Measurements from ENCODE around the gene PTGES. TPM values are rescaled to one million over a fixed set of nuclear protein-coding genes. Genes with fewer than 3 reads are reported as not detected.

PTGES gene
- total RNA-seq, 1 donor from 2014 or later = 0.16 TPM

DNA sequence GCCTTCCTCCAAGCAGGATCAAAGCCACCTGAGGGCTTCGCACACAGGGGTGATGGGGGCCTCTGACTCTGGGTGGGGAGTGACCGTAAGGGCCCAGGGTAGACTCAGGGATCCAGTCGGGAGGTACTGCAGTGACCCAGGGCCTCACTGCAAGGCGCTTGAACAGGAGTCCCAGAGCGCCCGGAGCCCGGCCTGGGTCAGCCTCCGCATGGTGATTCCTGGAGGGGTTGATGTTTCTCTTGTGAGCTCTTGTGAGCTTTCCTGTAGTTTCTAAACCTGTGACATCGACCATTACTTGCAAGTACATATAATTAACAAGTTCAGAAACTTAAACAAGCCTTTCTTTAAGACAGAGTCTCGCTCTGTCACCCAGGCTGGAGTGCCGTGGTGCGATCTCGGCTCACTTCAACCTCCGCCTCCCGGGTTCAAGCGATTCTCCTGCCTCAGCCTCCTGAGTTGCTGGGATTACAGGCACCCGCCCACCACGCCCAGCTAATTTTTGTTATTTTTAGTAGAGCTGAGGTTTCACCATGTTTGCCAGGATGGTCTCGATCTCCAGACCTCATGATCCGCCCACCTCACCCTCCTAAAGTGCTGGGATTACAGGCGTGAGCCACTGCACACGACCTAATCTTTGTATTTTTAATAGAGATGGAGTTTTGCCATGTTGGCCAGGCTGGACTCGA lies 19.8 kb downstream of the PTGES start:
- Mint-ChIP-seq H3K36me3 (ENCODE audit: low read depth) (no peaks in the 10 kb centered on the region), H3K4me3 (no peak overlapping the region), H3K9me3 (no peaks in the 10 kb centered on the region), H3K27ac (no peak overlapping the region), H3K27me3 (ENCODE audit: insufficient read depth) (peaks cover 20% of the 10 kb centered on the region), H3K4me1 (ENCODE audit: low read depth) (peaks cover 2% of the 10 kb centered on the region)
- no peak for DNase-seq (ENCODE audit: low spot score)
- intact Hi-C loops (cut with micrococcal nuclease) = no loop called here

- Mint-ChIP-seq H3K9me3 (no peaks in the 10 kb centered on the region), H3K4me3 (no peak overlapping the region), H3K27me3 (ENCODE audit: insufficient read depth) (peaks cover 19% of the 10 kb centered on the region), H3K27ac (no peak overlapping the region), H3K4me1 (ENCODE audit: low read depth) (no peaks in the 10 kb centered on the region), H3K36me3 (ENCODE audit: low read depth) (no peaks in the 10 kb centered on the region)
- intact Hi-C loops (cut with micrococcal nuclease) = no loop called here
- no peak for DNase-seq (ENCODE audit: low spot score)
Measured at GRCh38 chr9:129732100-129732499, 20.7 kb downstream of the PTGES start.

- Mint-ChIP-seq H3K27me3 (ENCODE audit: insufficient read depth) (peaks cover 19% of the 10 kb centered on the region), H3K27ac (no peak overlapping the region), H3K36me3 (ENCODE audit: low read depth) (no peaks in the 10 kb centered on the region), H3K4me3 (no peak overlapping the region), H3K4me1 (ENCODE audit: low read depth) (no peaks in the 10 kb centered on the region), H3K9me3 (no peaks in the 10 kb centered on the region)
- DNase-seq (ENCODE audit: low spot score) = no peak
- intact Hi-C loops (cut with micrococcal nuclease) = no loop called here
Measured at GRCh38 chr9:129731477-129732085, 21.3 kb downstream of the PTGES start.

DNA sequence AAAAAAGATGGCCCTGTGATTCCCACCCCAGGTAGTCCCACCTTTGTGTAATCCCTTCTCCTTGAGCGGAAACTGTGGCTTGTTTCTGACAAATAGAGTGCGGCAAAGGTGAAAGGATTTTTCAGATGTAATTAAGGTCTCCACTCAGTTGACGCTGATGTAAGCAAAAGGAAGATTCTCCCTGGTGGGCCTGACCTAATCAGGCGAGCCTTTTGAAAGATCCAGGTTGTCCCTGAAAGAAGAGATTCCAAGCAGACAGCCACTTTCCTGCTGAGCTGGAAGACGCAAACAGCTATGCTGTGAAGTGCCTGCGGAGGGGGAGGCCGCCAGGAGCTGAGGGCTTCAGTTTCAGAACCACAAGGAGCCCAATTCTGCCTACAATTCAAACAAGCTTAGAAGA lies 24.1 kb downstream of the PTGES start:
- H3K36me3 Mint-ChIP-seq (ENCODE audit: low read depth) = no peaks in the 10 kb centered on the region
- H3K4me1 Mint-ChIP-seq (ENCODE audit: low read depth) = peaks cover 5% of the 10 kb centered on the region
- no peaks in the 10 kb centered on the region for H3K9me3 Mint-ChIP-seq
- H3K27ac Mint-ChIP-seq = no peak overlapping the region
- no peak overlapping the region for H3K4me3 Mint-ChIP-seq
- peaks cover 19% of the 10 kb centered on the region for H3K27me3 Mint-ChIP-seq (ENCODE audit: insufficient read depth)
- no peak for DNase-seq (ENCODE audit: low spot score)
- intact Hi-C loops (cut with micrococcal nuclease) = no loop called here

DNA sequence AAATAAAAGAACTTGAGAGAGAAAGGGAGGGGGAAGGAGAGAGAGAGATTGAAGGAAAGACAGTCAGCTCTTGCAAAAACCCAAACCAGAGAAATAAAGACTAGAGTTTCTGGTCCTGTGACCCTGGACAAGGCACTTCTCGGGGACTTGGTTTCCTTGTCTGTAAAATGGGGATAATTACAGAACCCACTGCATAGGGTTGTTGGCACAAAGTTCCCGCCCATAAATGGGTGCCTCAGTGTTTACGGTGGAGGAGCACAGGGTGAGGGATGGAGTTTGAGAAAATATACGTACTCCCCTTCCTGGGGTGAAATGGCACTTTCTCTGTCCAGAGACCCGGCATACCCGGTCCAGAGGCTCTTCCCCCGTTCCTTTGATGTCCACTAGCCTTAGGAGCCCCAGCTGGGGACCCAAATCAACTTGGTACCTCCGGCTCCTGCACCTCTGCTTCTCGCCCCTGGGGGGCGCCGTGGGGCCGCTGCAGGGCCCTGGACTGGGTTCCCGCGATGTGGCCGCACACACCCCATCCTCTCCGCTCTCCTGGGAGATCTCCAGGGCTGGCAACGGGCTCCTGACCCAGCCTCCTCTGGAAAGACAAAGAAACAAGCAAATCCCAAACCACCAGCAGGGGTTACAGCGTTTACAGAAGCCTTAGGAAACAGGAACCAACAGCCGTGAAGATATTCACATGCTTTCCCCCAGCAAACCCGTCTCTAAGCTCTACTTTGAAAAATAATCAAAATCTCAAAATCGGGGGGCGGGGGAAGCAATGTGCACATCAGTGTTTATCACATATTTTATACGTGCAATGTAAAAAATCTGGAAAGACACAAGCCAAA lies 26.3 kb downstream of the PTGES start:
- peak; percentile 54 for DNase-seq (ENCODE audit: low spot score)
- H3K27me3 Mint-ChIP-seq (ENCODE audit: insufficient read depth) = peaks cover 16% of the 10 kb centered on the region
- H3K27ac Mint-ChIP-seq = no peak overlapping the region
- no peaks in the 10 kb centered on the region for H3K9me3 Mint-ChIP-seq
- H3K4me3 Mint-ChIP-seq = peak overlapping the region; percentile 56
- H3K4me1 Mint-ChIP-seq (ENCODE audit: low read depth) = peaks cover 5% of the 10 kb centered on the region
- no peaks in the 10 kb centered on the region for H3K36me3 Mint-ChIP-seq (ENCODE audit: low read depth)
- intact Hi-C loops (cut with micrococcal nuclease) = loop anchor here (1.0 kb wide), 2 partner anchors 57 to 84 kb away; partner anchors contain the start of gene ASB6

DNA sequence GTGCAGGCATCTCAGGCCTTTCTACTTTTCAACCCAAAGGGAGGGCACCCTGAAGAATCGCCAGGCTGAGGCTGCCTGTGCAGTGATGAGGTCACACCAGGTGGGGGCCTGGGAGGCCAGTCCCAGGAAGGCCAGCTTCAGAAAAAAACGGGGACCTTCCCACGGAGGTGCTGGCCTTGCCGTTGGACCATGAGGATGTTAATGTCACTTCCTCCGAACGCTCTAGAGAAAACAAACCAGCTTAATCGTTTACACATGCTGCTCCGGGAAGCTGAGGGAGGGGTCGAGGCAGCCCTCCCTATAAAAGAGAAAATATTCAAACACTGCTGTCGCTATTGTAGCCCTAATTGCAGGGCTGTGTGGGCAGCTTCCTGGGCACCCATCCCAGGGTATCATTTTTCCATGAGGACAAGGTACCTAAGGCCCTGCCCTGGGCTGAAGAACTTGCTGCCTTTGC lies 27.0 kb downstream of the PTGES start:
- peaks cover 13% of the 10 kb centered on the region for H3K27me3 Mint-ChIP-seq (ENCODE audit: insufficient read depth)
- no peak overlapping the region for H3K4me3 Mint-ChIP-seq
- intact Hi-C loops (cut with micrococcal nuclease) = loop anchor here (1.0 kb wide), 2 partner anchors 57 to 84 kb away; partner anchors contain the start of gene ASB6
- H3K4me1 Mint-ChIP-seq (ENCODE audit: low read depth) = peaks cover 5% of the 10 kb centered on the region
- H3K36me3 Mint-ChIP-seq (ENCODE audit: low read depth) = no peaks in the 10 kb centered on the region
- DNase-seq (ENCODE audit: low spot score) = no peak
- H3K27ac Mint-ChIP-seq = no peak overlapping the region
- no peaks in the 10 kb centered on the region for H3K9me3 Mint-ChIP-seq

GRCh38 chr9:129724456-129725190 lies 28.2 kb downstream of the PTGES start:
- Mint-ChIP-seq H3K27ac (no peak overlapping the region), H3K36me3 (ENCODE audit: low read depth) (no peaks in the 10 kb centered on the region), H3K9me3 (no peaks in the 10 kb centered on the region), H3K4me1 (ENCODE audit: low read depth) (peaks cover 5% of the 10 kb centered on the region), H3K27me3 (ENCODE audit: insufficient read depth) (peaks cover 6% of the 10 kb centered on the region), H3K4me3 (no peak overlapping the region)
- intact Hi-C loops (cut with micrococcal nuclease) = no loop called here
- no peak for DNase-seq (ENCODE audit: low spot score)

- H3K4me1 Mint-ChIP-seq (ENCODE audit: low read depth) = peaks cover 5% of the 10 kb centered on the region
- H3K9me3 Mint-ChIP-seq = no peaks in the 10 kb centered on the region
- H3K36me3 Mint-ChIP-seq (ENCODE audit: low read depth) = no peaks in the 10 kb centered on the region
- DNase-seq (ENCODE audit: low spot score) = no peak
- H3K27ac Mint-ChIP-seq = no peak overlapping the region
- intact Hi-C loops (cut with micrococcal nuclease) = no loop called here
- no peak overlapping the region for H3K4me3 Mint-ChIP-seq
- H3K27me3 Mint-ChIP-seq (ENCODE audit: insufficient read depth) = peaks cover 5% of the 10 kb centered on the region
Measured at GRCh38 chr9:129722913-129723312, 29.9 kb downstream of the PTGES start.

DNA sequence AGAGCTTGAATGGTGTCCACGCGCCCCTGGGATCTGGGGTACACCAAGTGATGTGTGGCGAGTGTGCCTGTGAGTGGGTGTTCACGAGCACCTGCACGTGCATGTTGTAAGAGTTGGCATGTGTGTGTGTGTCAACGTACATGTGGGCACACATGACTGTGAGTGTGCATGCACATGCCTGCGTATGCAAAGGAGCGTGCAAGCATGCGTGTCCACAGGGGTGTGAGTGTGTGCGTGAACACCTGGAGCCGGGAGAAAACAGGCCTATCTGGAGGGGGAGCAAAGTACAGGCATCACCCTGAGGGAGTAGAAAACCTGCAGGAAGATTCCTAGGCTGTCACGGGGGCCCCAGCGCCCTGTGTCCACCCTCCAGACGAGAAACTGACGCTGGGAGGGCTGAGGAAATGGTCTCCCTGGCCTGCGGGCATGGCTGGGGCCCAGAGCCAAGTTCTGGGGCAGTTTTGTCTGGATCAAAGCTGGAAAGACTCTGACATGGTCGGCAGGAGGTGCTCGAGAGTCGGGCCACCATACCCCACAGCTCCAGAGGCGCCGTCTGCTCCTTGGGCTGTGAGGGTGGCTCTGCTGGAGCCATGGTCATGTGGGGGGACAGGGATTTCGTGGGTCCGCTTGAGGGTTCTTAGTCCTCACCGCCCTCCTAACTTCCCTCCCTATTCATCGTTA lies 31.8 kb downstream of the PTGES start:
- peaks cover 5% of the 10 kb centered on the region for H3K27me3 Mint-ChIP-seq (ENCODE audit: insufficient read depth)
- peaks cover 2% of the 10 kb centered on the region for H3K4me1 Mint-ChIP-seq (ENCODE audit: low read depth)
- no peak overlapping the region for H3K27ac Mint-ChIP-seq
- no peak for DNase-seq (ENCODE audit: low spot score)
- H3K9me3 Mint-ChIP-seq = no peaks in the 10 kb centered on the region
- no peak overlapping the region for H3K4me3 Mint-ChIP-seq
- intact Hi-C loops (cut with micrococcal nuclease) = no loop called here
- H3K36me3 Mint-ChIP-seq (ENCODE audit: low read depth) = no peaks in the 10 kb centered on the region

DNA sequence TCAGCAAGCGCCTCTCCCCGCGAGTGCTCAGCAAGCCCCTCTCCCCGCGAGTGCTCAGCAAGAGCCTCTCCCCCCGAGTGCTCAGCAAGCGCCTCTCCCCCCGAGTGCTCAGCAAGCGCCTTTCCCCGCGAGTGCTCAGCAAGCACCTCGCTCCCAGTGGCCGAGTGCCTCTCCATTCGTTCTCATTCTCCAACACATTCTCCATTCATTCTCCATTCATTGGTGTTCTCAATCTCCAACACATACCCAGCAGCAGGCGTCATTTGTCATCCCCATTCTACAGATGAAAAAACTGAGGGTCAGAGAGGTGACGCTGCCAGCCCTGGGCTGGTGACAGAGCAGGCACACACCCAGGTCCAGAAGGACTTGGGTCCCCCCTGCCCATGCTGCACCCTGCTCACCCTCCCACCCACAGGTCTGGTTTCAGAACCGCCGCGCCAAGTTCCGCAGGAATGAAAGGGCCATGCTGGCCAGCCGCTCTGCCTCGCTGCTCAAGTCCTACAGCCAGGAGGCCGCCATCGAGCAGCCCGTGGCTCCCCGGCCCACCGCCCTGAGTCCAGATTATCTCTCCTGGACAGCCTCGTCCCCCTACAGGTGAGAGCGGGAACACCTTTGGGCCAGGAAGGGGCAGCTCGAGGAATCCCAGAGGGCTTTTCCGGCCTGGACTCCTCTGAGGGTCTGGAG lies 32.5 kb downstream of the PTGES start:
- Mint-ChIP-seq H3K27ac (no peak overlapping the region), H3K36me3 (ENCODE audit: low read depth) (no peaks in the 10 kb centered on the region), H3K9me3 (no peaks in the 10 kb centered on the region), H3K4me3 (no peak overlapping the region), H3K27me3 (ENCODE audit: insufficient read depth) (peaks cover 10% of the 10 kb centered on the region), H3K4me1 (ENCODE audit: low read depth) (no peaks in the 10 kb centered on the region)
- intact Hi-C loops (cut with micrococcal nuclease) = no loop called here
- DNase-seq (ENCODE audit: low spot score) = no peak

DNA sequence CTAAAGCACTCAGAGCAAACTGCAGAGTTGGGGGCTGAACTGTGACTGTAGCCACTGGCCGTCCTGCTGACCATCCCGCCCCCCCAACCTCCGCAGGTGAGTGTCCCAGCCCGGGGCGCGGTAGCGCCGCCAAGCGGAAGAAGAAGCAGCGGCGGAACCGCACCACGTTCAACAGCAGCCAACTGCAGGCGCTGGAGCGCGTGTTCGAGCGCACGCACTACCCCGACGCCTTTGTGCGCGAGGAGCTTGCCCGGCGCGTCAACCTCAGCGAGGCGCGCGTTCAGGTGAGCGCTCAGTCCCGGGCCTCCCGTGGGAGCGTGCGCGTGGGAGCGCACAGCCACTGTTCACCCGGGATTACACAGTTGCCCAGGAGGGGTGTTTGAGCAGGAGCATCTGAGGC lies 33.7 kb downstream of the PTGES start:
- Mint-ChIP-seq H3K27ac (no peak overlapping the region), H3K27me3 (ENCODE audit: insufficient read depth) (peaks cover 15% of the 10 kb centered on the region), H3K4me1 (ENCODE audit: low read depth) (no peaks in the 10 kb centered on the region), H3K4me3 (no peak overlapping the region), H3K9me3 (no peaks in the 10 kb centered on the region), H3K36me3 (ENCODE audit: low read depth) (no peaks in the 10 kb centered on the region)
- DNase-seq (ENCODE audit: low spot score) = no peak
- intact Hi-C loops (cut with micrococcal nuclease) = no loop called here

- H3K36me3 Mint-ChIP-seq (ENCODE audit: low read depth) = no peaks in the 10 kb centered on the region
- peaks cover 15% of the 10 kb centered on the region for H3K27me3 Mint-ChIP-seq (ENCODE audit: insufficient read depth)
- no peak overlapping the region for H3K27ac Mint-ChIP-seq
- no peaks in the 10 kb centered on the region for H3K4me1 Mint-ChIP-seq (ENCODE audit: low read depth)
- no peak for DNase-seq (ENCODE audit: low spot score)
- no peak overlapping the region for H3K4me3 Mint-ChIP-seq
- H3K9me3 Mint-ChIP-seq = no peaks in the 10 kb centered on the region
- intact Hi-C loops (cut with micrococcal nuclease) = no loop called here
Measured at GRCh38 chr9:129718647-129719046, 34.2 kb downstream of the PTGES start.
